SU-DHL-6 (cell line): ENCODE measurements around the gene NUDT16.

Experiments
- H2AFZ ChIP-seq: fragments of 200-600 bp; sonication (generic); 2 replicates; pipeline ENCODE4 v1.6.1; 2014; ENCODE audit warnings: low read depth, mild to moderate bottlenecking, moderate library complexity, mixed read lengths, antibody characterized with exemption, low read length; ENCODE audit not compliant: severe bottlenecking
- H3F3A ChIP-seq: fragments of 200-600 bp; shearing (Covaris generic); 2 replicates; pipeline ENCODE4 v1.6.0; 2016; ENCODE audit warnings: antibody characterized with exemption, mild to moderate bottlenecking; ENCODE audit not compliant: insufficient read depth
- H3K27ac ChIP-seq: fragments of 200-600 bp; sonication (generic); 2 replicates; pipeline ENCODE4 v1.5.1; 2016; ENCODE audit warnings: low read depth, mild to moderate bottlenecking, low read length, moderate library complexity, mixed read lengths
- H3K27me3 ChIP-seq: fragments of 200-600 bp; sonication (generic), shearing (Covaris generic); 2 replicates; pipeline ENCODE4 v1.6.0; 2014; ENCODE audit warnings: mild to moderate bottlenecking, low read length
- H3K36me3 ChIP-seq: fragments of 200-600 bp; sonication (generic); 2 replicates; pipeline ENCODE4 v1.6.1; 2014; ENCODE audit warnings: mild to moderate bottlenecking, low read length, mixed read lengths
- H3K4me2 ChIP-seq: fragments of 300-600, 200-600 bp; shearing (Covaris generic), sonication (generic); 2 replicates; pipeline ENCODE4 v1.6.0; 2014; ENCODE audit warnings: low read length, low read depth, mild to moderate bottlenecking; ENCODE audit not compliant: poor library complexity, severe bottlenecking
- H3K4me3 ChIP-seq: fragments of 200-600 bp; sonication (generic); 2 replicates; pipeline ENCODE4 v1.5.1; 2014; ENCODE audit warnings: antibody characterized with exemption, low read length, mild to moderate bottlenecking, mixed read lengths; ENCODE audit not compliant: insufficient read depth, poor library complexity, severe bottlenecking
- H3K79me2 ChIP-seq: fragments of 200-600 bp; sonication (generic); 2 replicates; pipeline ENCODE4 v1.6.1; 2014; ENCODE audit warnings: mild to moderate bottlenecking, low read length, moderate library complexity; ENCODE audit not compliant: insufficient read depth
- H3K9ac ChIP-seq: fragments of 200-600 bp; sonication (generic); 2 replicates; pipeline ENCODE4 v1.7.0; 2014; ENCODE audit warnings: mild to moderate bottlenecking, low read length
- H3K9me2 ChIP-seq: fragments of 200-600 bp; sonication (generic); replicated peaks from 2 replicates; pipeline ENCODE4 v1.6.1; 2014; ENCODE audit warnings: low read length; ENCODE audit not compliant: insufficient read depth
- H3K9me3 ChIP-seq: fragments of 200-600 bp; sonication (generic); 2 replicates; pipeline ENCODE4 v1.6.1; 2014; ENCODE audit warnings: low read length, mixed read lengths; ENCODE audit not compliant: insufficient read depth
- H4K20me1 ChIP-seq: fragments of 200-600 bp; sonication (generic); 2 replicates; pipeline ENCODE4 v1.6.1; 2014; ENCODE audit warnings: low read depth, mild to moderate bottlenecking, antibody characterized with exemption, low read length, moderate library complexity, mixed read lengths
- CTCF ChIP-seq: fragments of 200-600 bp; sonication (generic); IDR thresholded peaks from one replicate; pipeline ENCODE4 v1.5.1; 2017; ENCODE audit warnings: antibody characterized with exemption, mild to moderate bottlenecking, low read length, moderate library complexity; ENCODE audit not compliant: insufficient read depth, poor library complexity, severe bottlenecking
- EZH2phosphoT487 ChIP-seq: fragments of 200-600 bp; sonication (generic), shearing (Covaris generic); conservative IDR thresholded peaks from 2 replicates; pipeline ENCODE4 v1.6.1; 2018; ENCODE audit warnings: mild to moderate bottlenecking, antibody characterized with exemption, low read length, moderate library complexity, mixed read lengths

NUDT16 gene

GRCh38 chr3:131386429-131387165 is 5.0 kb downstream of the NUDT16 start:
- H3K27me3 ChIP-seq = no peaks in the 10 kb centered on the region; the same call in 1 of the 2 replicates
- TF ChIP-seq EZH2phosphoT487 (no peak), CTCF (no peak)
- no peak overlapping the region for H3K4me2 ChIP-seq

GRCh38 chr3:131387796-131388489 is 6.4 kb downstream of the NUDT16 start:
- Histone ChIP-seq H3K36me3 (no peaks in the 10 kb centered on the region), H3K27me3 (no peaks in the 10 kb centered on the region; the same call in 1 of the 2 replicates), H4K20me1 (no peaks in the 10 kb centered on the region), H3K9me3 (no peaks in the 10 kb centered on the region), H2AFZ (no peak overlapping the region), H3K79me2 (no peaks in the 10 kb centered on the region), H3K9me2 (no peaks in the 10 kb centered on the region), H3K4me2 (no peak overlapping the region), H3K4me3 (no peak overlapping the region), H3K27ac (no peak overlapping the region), H3F3A (no peaks in the 10 kb centered on the region), H3K9ac (no peak overlapping the region)
- TF ChIP-seq EZH2phosphoT487 (no peak), CTCF (no peak)

More at GRCh38 chr3:131386429-131387165, 5.0 kb downstream of the NUDT16 start:
- H4K20me1 ChIP-seq = no peaks in the 10 kb centered on the region
- H3K9ac ChIP-seq = no peak overlapping the region
- H3K27ac ChIP-seq = no peak overlapping the region
- H3K9me2 ChIP-seq = no peaks in the 10 kb centered on the region
- H3K36me3 ChIP-seq = no peaks in the 10 kb centered on the region
- H3F3A ChIP-seq = no peaks in the 10 kb centered on the region
- H3K4me3 ChIP-seq = no peak overlapping the region
- H3K79me2 ChIP-seq = no peaks in the 10 kb centered on the region
- no peak overlapping the region for H2AFZ ChIP-seq
- no peaks in the 10 kb centered on the region for H3K9me3 ChIP-seq

GRCh38 chr3:131388490-131388799 is 6.9 kb downstream of the NUDT16 start:
- no peaks in the 10 kb centered on the region for H3K79me2 ChIP-seq
- H3K36me3 ChIP-seq = no peaks in the 10 kb centered on the region
- H3K27ac ChIP-seq = no peak overlapping the region
- no peaks in the 10 kb centered on the region for H3K9me3 ChIP-seq
- TF ChIP-seq EZH2phosphoT487 = no peak
- TF ChIP-seq CTCF = no peak
- H2AFZ ChIP-seq = no peak overlapping the region
- no peak overlapping the region for H3K9ac ChIP-seq
- no peaks in the 10 kb centered on the region for H3K9me2 ChIP-seq
- no peak overlapping the region for H3K4me3 ChIP-seq
- no peaks in the 10 kb centered on the region for H4K20me1 ChIP-seq
- H3F3A ChIP-seq = no peaks in the 10 kb centered on the region
- no peaks in the 10 kb centered on the region; the same call in 1 of the 2 replicates for H3K27me3 ChIP-seq
- no peak overlapping the region for H3K4me2 ChIP-seq
